ACHN (cell line): ENCODE measurements around the gene CDC42BPA.

Experiments
- DNase-seq: peaks from one replicate; pipeline ENCODE4 v3.0.0-alpha.2; 2015
- in situ Hi-C: cut with HindIII; loops from 2 replicates; pipeline ENCODE4 v1.10.0; 2017; ENCODE audit warnings: low sequenced_read_pairs, low pct_ligation_motif_present, low pct_unique_long_range_greater_than_20kb

Gene CDC42BPA

GRCh38 chr1:226981838-226982237 is 336.5 kb downstream of the CDC42BPA start:
- no peak for DNase-seq
- in situ Hi-C loops, result no loop called here

GRCh38 chr1:226981386-226981817 is 336.9 kb downstream of the CDC42BPA start:
- in situ Hi-C loops, result no loop called here
- DNase-seq, result no peak

GRCh38 chr1:226980565-226981385 is 337.5 kb downstream of the CDC42BPA start:
- no peak for DNase-seq
- in situ Hi-C loops, result no loop called here

GRCh38 chr1:226980122-226980560 is 338.2 kb downstream of the CDC42BPA start:
- in situ Hi-C loops, result no loop called here
- DNase-seq, result no peak

- in situ Hi-C loops, result no loop called here
- no peak for DNase-seq
Observed at GRCh38 chr1:226979517-226980121, 338.7 kb downstream of the CDC42BPA start.

GRCh38 chr1:226979115-226979516 is 339.2 kb downstream of the CDC42BPA start:
- in situ Hi-C loops, result no loop called here
- no peak for DNase-seq

DNA sequence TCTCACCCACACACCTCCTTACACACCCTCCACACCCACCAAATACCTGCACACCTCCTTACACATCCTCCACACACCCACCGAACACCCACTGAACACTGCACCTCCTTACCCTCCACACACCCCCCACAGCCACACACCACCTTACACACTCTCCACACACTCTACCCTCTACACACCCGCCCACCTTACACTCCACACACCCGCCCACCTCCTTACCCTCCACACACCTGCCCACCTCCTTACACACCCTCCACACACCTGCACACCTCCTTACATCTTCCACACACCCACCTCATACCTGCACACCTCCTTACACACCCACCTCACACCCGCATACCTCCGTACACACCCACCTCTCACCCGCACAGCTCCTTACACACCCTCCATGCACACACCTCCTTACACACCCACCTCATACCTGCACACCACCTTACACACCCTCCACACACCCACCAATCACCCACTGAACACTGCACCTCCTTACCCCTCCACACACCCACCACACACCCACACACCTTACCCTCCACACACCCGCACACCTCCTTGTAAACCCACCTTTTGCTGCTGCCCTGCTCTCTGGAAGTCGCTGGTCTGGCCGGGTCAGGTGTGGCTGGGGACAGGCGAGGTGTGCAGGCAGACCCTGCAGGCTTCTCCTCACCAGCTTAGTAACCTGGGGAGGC is 339.7 kb downstream of the CDC42BPA start:
- in situ Hi-C loops, result no loop called here
- DNase-seq, result no peak

DNA sequence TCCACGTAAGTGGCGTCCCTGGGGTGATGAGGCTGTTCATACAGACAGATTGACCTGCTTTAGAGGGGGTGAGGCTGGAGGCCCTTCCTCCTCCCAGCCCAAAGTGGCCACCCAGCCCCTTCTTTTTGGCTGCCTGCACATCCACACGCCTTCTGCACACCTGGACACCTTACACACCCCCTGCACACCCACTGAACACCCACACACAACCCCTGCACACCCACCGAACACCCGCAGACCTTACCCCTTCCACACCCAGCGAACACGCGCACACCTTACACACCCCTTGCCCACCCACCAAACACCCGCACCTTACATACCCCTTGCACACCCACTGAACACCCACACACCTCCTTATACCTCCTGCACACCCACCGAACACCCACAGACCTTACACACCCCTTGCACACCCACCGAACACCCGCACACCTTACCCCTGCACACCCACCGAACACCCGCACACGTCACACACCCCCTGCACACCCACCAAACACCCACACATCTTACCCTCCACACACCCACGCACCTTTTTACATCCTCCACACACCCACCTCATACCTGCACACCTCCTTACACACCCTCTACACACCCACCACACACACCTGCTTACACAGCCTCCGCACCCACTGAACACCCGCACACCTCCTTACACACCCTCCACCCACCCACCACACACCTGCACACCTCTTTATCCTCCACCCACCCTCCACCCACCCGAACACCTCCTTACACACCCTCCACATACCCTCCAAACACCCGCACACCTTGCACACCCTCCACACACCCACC is 340.5 kb downstream of the CDC42BPA start:
- in situ Hi-C loops, result no loop called here
- DNase-seq, result no peak

- no peak for DNase-seq
- in situ Hi-C loops, result no loop called here
Observed at GRCh38 chr1:226976978-226977642, 341.2 kb downstream of the CDC42BPA start.

DNA sequence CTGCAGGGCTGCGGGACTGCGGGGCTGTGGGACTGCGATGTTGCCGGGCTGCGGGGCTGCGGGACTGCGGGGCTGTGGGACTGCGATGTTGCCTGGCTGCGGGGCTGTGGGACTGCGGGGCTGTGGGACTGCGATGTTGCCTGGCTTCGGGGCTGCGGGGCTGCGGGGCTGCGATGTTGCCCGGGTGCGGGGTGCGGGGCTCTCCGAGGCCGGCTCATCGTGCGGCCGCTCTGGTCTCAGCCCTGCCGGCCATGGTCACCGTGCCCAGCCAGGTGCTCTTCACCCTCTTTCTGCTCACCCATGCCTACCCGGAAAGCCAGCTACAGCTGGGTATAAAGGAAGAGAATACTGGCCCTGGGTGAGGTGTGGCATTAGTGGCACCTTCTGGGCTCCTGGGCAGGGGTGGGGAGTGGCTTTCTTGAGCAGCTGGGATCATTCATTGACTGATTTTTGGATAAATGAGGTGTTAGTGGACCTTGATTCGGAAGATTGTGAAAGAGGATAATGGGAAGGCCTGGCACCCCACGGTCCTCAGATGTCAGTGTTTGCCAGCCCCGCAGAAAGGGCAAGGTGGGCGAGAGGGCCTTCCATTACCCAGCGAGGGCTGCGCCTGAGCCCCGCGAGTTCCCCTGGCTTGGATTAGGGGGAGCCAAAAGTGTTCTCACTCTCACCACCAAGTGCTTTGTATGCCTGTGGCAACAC is 341.9 kb downstream of the CDC42BPA start:
- DNase-seq, result no peak
- in situ Hi-C loops, result no loop called here

DNA sequence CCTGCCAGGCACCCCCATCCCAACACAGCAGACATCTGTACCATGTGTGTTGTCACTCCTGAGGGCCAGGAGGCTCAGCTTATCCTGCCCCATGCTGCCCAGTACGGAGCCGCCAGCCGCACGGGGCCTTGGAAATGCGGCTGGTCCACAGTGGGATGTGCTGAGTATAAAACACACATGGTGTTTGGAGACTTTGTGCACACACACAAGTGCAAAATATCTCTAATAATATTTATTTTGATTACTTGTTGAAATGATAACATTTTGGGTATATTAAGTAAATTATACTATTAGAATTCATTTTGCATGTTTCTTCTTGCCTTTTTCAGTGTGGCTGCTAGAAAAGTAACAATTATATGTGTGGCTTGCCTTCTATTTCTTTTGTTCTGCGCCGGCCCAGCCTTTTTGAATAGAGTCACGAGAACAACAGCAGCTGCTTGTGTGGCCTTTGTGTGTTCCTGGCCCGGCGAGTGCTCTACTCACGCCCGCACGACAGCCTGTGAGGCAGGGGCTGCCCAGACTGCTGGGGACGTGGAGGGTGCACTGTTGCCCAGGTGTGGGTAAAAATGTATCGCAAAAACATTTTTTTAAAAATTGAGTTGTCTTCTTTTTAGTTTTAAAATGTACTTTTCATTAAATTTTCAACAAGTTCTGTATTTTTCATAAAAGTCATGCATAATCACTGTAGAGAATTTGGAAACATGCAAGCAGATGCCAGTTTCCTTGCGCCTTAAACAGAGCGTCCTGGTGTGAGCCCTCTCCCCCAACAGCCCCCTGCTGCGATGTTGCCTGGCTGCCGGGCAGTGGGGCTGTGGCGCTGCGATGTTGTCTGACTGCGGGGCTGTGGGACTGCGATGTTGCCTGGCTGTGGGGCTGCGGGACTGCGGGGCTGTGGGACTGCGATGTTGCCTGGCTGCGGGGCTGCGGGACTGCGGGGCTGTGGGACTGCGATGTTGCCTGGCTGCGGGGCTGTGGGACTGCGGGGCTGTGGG is 342.7 kb downstream of the CDC42BPA start:
- in situ Hi-C loops, result no loop called here

DNA sequence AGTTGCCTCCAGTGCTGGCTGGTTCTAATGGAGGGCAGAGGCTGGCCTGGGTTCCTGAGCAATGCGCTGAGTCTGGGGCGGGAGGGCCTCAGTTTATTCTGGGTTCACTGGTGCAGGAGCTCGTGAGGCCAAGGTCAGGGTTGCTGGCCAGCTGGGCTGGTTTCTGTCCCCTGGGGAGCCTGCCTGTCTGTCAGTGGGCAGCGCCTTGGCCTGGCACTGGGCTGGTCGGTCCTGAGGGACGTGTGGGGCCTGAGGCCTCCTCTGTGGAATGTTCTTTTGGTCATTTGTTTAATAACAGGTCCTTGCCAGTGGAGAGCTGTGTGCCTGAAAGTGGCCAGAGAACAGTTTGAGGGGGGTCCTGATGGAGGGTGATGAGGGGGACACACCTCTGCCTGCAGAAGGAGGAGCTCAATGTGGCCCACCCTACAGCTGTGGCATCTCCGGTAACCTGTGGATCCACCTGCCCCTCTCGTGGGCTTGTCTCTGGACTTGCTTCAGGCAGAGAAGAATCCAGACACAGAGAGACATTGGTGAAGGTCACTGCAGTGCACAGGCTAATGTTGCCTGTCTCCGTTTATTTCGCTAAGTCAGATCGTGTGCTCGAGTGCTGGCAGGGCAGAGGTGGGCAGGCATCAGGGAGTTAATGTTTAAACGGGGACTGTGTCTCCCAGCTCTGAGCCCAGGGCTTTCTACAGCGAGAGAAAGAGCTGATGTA is 343.6 kb downstream of the CDC42BPA start:
- peak; percentile 22 for DNase-seq
- in situ Hi-C loops, result no loop called here

More for the DNA sequence above, 342.7 kb downstream of the CDC42BPA start:
- DNase-seq, result no peak

- in situ Hi-C loops, result no loop called here
- no peak for DNase-seq
Observed at GRCh38 chr1:226973898-226974543, 344.3 kb downstream of the CDC42BPA start.

- no peak for DNase-seq
- in situ Hi-C loops, result no loop called here
Observed at GRCh38 chr1:226973371-226973897, 344.9 kb downstream of the CDC42BPA start.

DNA sequence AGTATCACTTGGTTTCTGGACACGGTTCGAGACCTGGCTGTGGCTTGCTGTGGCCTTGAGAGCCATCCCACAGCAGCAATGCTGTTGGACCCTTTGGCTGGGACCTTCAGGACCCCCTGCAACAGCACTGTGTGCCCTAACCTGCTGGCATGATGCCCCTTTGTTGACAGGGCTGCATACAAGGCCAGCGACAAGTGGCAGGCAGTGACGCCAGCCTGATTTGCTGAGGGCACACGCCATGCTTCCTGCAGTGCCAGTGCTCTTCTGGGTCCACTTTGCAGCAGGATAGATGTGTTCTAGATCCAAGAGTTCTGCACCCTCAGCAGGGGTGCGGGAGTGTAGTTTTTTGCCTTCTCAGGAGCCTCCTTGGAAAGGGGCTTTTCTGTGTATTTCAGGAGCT is 345.4 kb downstream of the CDC42BPA start:
- DNase-seq, result no peak
- in situ Hi-C loops, result no loop called here
